ENCODE results near the gene SLC9A5.

SLC9A5 gene

DNA sequence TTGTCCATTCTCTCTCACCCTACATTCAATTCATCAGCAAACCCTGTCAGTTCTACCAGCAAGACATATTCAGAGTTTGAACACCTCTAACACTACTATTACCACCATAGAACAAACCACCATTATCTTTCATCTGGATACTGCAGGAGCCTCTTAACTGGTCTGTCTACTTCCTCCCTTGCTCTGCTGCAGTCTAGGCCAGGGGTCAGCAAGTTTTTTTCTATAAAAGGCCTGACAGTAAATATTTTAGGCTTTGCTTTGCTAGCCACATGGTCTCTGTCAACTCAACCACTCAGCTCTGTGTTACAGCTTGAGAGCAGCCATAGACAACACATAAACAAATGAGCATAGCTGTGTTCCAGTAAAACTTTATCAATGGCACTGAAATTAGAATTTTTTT is 63.9 kb downstream of the SLC9A5 start:
- DNase-seq (ENCODE audit: low read depth), result no peak
- no peak overlapping the region for H3K4me3 ChIP-seq (ENCODE audit: low read depth, low read length)
- TF ChIP-seq, protein P1, sequence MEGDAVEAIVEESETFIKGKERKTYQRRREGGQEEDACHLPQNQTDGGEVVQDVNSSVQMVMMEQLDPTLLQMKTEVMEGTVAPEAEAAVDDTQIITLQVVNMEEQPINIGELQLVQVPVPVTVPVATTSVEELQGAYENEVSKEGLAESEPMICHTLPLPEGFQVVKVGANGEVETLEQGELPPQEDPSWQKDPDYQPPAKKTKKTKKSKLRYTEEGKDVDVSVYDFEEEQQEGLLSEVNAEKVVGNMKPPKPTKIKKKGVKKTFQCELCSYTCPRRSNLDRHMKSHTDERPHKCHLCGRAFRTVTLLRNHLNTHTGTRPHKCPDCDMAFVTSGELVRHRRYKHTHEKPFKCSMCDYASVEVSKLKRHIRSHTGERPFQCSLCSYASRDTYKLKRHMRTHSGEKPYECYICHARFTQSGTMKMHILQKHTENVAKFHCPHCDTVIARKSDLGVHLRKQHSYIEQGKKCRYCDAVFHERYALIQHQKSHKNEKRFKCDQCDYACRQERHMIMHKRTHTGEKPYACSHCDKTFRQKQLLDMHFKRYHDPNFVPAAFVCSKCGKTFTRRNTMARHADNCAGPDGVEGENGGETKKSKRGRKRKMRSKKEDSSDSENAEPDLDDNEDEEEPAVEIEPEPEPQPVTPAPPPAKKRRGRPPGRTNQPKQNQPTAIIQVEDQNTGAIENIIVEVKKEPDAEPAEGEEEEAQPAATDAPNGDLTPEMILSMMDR (IDR thresholded peaks at IDR 0.05; ENCODE audit: insufficient read depth, low read depth, low read length, missing control alignments), result no peak

DNA sequence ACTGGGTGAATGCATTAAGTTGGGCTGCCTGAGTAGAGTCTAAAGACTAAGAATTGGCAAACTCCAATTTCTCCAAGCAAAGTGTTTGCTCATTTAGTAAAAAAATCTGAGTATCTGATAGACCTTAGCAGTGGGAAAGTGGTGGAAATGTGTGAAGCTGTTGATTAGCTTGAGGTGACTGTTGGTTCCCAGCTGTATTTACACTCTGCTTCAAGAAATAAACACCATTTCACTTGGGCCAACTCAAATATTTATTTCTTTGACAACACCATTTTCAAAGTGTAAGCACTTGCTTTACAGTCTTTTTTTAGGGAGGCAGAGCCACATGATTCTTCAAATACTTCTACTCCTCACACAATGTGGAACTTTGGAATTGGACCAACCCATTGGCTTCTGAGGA is 69.1 kb downstream of the SLC9A5 start:
- no peak for DNase-seq (ENCODE audit: low read depth)
- TF ChIP-seq, protein P1 (IDR thresholded peaks at IDR 0.05; ENCODE audit: insufficient read depth, low read depth, low read length, missing control alignments), result no peak
- H3K4me3 ChIP-seq (ENCODE audit: low read depth, low read length), result no peak overlapping the region
